ENCODE data around the gene EZH1.
A peak's percentile ranks its signal among the peaks of the same experiment; 100 is the strongest.

The EZH1 gene

DNA sequence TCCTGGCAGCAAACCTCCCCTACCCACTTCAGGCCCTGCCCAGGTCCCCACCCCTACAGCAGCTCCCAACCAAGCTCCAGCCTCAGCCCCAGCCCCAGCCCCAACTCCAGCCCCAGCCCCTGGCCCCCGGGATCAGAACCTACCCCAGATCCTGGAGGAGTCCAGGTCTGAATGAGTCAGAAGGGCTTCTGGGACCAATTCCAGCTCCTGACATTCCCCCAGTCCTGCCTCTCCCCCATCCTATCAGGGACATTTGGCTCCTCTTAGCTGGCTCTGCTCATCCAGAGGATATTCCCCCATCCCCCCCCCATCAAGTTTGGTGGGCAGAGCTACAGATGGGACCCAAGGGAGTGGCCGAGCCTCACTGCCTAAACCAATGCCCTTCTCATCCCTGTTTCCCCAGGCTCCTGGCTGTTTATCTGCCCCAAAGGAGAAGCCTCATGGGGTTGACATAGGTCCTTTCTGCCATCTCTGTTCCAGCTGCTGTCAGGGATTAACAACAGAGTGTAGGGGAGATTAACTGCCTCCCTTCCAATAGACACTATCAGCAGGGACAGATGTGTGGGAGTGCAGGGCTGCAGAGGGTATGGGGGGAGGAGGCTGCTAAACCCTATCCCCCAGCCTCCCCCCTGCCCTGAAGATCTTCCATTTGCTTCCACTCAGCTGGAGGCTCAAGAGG lies 46.0 kb downstream of the EZH1 start:
- no peak for DNase-seq (ENCODE audit: low spot score)
- Histone ChIP-seq H3K27ac (peak overlapping the region in 1 of 2 donors; percentile 49), H3K4me3 (no peak overlapping the region)
- TF ChIP-seq, protein P1, sequence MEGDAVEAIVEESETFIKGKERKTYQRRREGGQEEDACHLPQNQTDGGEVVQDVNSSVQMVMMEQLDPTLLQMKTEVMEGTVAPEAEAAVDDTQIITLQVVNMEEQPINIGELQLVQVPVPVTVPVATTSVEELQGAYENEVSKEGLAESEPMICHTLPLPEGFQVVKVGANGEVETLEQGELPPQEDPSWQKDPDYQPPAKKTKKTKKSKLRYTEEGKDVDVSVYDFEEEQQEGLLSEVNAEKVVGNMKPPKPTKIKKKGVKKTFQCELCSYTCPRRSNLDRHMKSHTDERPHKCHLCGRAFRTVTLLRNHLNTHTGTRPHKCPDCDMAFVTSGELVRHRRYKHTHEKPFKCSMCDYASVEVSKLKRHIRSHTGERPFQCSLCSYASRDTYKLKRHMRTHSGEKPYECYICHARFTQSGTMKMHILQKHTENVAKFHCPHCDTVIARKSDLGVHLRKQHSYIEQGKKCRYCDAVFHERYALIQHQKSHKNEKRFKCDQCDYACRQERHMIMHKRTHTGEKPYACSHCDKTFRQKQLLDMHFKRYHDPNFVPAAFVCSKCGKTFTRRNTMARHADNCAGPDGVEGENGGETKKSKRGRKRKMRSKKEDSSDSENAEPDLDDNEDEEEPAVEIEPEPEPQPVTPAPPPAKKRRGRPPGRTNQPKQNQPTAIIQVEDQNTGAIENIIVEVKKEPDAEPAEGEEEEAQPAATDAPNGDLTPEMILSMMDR (IDR thresholded peaks at IDR 0.05) = no peak

DNA sequence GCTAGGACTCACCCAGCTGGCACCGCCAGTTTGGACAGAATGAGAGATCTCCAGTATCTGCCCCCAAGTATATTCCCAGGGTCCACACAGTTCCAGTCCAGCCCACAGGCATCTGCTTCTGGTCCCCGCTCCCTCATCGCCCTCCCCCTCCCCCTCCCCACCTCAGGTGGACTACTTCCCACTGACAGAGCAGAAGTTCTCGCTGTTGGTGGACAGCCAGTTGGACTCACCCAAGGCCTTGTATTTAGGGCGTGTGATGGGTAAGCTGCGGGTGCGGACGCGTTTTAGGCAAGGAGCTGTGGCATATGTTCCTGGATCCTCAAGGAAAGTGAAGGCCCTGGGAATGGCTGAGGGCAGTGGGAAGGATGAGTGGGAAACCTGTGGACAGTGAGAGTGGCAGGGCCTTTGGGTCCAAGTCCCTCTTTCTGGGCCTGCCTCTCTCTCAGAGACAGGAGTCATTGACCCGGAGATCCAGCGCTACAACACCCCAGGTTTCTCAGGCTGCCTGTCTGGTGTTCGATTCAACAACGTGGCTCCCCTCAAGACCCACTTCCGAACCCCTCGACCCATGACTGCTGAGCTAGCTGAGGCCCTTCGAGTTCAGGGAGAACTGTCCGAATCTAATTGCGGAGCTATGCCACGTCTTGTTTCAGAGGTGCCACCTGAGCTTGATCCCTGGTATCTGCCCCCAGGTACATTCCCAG lies 47.6 kb downstream of the EZH1 start:
- TF ChIP-seq, protein P1 (IDR thresholded peaks at IDR 0.05) = no peak
- Histone ChIP-seq H3K27ac (no peak overlapping the region), H3K4me3 (no peak overlapping the region)
- DNase-seq (ENCODE audit: low spot score) = no peak

DNA sequence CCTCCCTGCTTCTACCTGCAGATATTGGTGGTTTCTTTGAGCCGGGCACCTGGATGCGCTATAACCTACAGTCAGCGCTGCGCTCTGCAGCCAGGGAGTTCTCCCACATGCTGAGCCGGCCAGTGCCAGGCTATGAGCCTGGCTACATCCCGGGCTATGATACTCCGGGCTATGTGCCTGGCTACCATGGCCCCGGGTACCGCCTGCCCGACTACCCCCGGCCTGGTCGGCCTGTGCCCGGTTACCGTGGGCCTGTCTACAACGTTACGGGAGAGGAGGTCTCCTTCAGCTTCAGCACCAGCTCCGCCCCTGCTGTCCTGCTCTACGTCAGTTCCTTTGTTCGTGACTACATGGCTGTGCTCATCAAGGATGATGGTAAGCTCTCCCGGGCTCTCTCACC lies 49.3 kb downstream of the EZH1 start:
- Histone ChIP-seq H3K27ac (no peak overlapping the region), H3K4me3 (no peak overlapping the region)
- TF ChIP-seq, protein P1 (IDR thresholded peaks at IDR 0.05) = no peak
- no peak for DNase-seq (ENCODE audit: low spot score)

DNA sequence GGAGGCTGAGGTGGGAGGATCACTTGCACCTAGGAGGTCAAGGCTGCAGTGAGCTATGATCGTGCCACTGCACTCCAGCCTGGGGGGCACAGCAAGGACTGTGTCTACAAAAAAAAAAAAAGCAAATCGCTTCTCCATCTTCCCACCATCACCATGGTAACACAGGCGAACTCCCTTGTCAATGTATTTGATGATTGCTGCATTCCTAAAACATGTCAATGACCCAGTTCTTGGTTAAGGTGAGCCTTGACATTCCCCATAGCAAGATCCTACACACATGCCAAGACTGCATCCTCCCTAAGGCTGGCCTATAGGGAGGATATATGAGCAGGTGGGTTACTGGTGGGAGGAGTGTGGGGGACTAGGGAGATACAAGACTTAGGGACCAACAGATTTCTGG lies 50.3 kb downstream of the EZH1 start:
- DNase-seq (ENCODE audit: low spot score) = no peak
- Histone ChIP-seq H3K4me3 (no peak overlapping the region), H3K27ac (no peak overlapping the region)
- TF ChIP-seq, protein P1 (IDR thresholded peaks at IDR 0.05) = no peak

DNA sequence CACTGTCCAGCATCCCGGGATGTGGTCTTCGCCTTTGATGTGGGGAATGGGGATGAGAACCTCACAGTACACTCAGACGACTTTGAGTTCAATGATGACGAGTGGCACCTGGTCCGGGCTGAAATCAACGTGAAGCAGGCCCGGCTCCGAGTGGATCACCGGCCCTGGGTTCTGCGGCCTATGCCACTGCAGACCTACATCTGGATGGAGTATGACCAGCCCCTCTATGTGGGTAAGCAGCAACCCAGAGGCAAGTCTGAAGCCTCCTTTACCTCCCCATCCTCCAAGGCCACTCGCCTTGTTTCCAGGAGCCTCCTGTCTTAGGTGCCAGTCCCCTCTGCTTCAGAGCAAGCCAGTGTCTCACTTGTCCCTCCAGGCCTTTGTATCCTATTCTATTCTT lies 52.4 kb downstream of the EZH1 start:
- DNase-seq (ENCODE audit: low spot score) = no peak
- Histone ChIP-seq H3K27ac (no peak overlapping the region), H3K4me3 (no peak overlapping the region)
- TF ChIP-seq, protein P1 (IDR thresholded peaks at IDR 0.05) = no peak

DNA sequence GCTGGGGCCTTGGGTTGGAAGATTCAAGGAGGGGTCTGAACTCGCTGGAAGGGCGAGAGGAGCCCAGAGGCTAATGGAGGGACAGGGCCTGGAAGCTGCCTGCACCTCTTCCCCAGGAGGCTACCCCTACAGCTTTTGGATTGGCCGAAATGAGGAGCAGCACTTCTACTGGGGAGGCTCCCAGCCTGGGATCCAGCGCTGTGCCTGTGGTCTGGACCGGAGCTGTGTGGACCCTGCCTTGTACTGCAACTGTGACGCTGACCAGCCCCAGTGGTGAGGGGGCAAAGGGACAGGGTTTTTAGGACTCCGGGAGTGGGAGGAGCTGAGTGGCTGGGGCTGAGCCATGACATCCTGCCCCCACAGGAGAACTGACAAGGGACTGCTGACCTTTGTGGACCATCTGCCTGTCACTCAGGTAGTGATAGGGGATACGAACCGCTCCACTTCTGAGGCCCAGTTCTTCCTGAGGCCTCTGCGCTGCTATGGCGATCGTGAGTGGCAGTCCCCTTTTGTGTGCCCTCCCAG lies 53.8 kb downstream of the EZH1 start:
- Histone ChIP-seq H3K4me3 (no peak overlapping the region), H3K27ac (no peak overlapping the region)
- DNase-seq (ENCODE audit: low spot score) = no peak
- TF ChIP-seq, protein P1 (IDR thresholded peaks at IDR 0.05) = no peak

DNA sequence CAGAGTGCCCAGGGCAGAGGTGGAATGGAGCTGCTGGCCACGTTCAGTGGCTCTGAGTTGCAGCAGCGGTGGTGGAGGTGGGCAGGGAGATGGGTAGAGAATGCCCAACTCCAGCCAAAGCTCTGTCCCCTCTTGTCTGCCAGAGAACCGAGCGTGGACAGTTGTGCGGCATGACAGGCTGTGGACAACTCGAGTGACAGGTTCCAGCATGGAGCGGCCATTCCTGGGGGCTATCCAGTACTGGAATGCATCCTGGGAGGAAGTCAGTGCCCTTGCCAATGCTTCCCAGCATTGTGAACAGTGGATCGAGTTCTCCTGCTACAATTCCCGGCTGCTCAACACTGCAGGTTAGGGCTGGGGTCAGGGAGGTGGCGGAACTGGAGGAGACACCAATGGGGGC lies 54.2 kb downstream of the EZH1 start:
- DNase-seq (ENCODE audit: low spot score) = no peak
- TF ChIP-seq, protein P1 (IDR thresholded peaks at IDR 0.05) = no peak
- Histone ChIP-seq H3K27ac (no peak overlapping the region), H3K4me3 (no peak overlapping the region)
